GM12878 (cell line): ENCODE measurements around the gene TMEM175. TPM values are rescaled to one million over a fixed set of nuclear protein-coding genes. Genes with fewer than 3 reads are reported as not detected.

Source experiments
- ATAC-seq: fragments of 200-7000 bp; cut with Tn5 transposase; 3 replicates; pipeline ENCODE4 v1.9.1; 2020; ENCODE audit warnings: mild to moderate bottlenecking, moderate library complexity
- BruUV-seq: library from RNA; stranded (reverse); fragments of 400-500 nt; replicated peaks from 2 replicates; lab custom pipeline; 2021; lab: Mats Ljungman, UMichigan
- CTCF ChIA-PET: fragments of 300-600 bp; sonication (Branson Sonifier 250); formaldehyde crosslinking; extraction: SDS; loops from one replicate; lab custom pipeline; 2021; ENCODE audit warnings: inconsistent platforms; lab: Yijun Ruan, JAX
- POLR2A ChIA-PET: fragments of 350-600 bp; formaldehyde crosslinking; extraction: SDS; loops from one replicate; lab custom pipeline; 2021; ENCODE audit warnings: inconsistent platforms; lab: Charles Lee
- RAD21 ChIA-PET: fragments of 300-600 bp; sonication (Branson Sonifier 250); formaldehyde crosslinking; loops from one replicate; lab custom pipeline; 2023; ENCODE audit warnings: antibody characterized with exemption; ENCODE audit not compliant: unreplicated experiment; lab: Charles Lee
- SMC1A ChIA-PET: fragments of 300-600 bp; sonication (Branson Sonifier 250); formaldehyde crosslinking; loops from one replicate; lab custom pipeline; 2023; ENCODE audit not compliant: unreplicated experiment, uncharacterized antibody; lab: Charles Lee
- DNase-seq: peaks from one replicate; pipeline ENCODE4 v3.0.0-alpha.2; 2011; ENCODE audit warnings: low read depth, low spot score
- FAIRE-seq: peaks from 3 replicates; lab custom pipeline; 2011; peaks lifted over from hg19 to GRCh38; lab: Jason Lieb, UNC
- H2AFZ ChIP-seq: 2 replicates; pipeline ENCODE4 v1.6.0; 2011; ENCODE audit warnings: low read depth, low read length, control low read depth; ENCODE audit not compliant: control insufficient read depth
- H3K27ac ChIP-seq: 2 replicates; pipeline ENCODE4 v1.5.1; 2011; ENCODE audit warnings: control low read depth; ENCODE audit not compliant: control insufficient read depth, insufficient read depth
- H3K27me3 ChIP-seq, 2 experiments: replicated peaks in 1 of 2; 2 replicates each; pipeline versions ENCODE4 v1.6.0 to v1.6.1; 2011; ENCODE audit warnings: low read length in 1 of 2; ENCODE audit not compliant: control insufficient read depth in 2 of 2, insufficient read depth in 2 of 2
- H3K36me3 ChIP-seq, 2 experiments: 2 replicates each; pipeline ENCODE4 v1.5.1; 2011; ENCODE audit warnings: low read length in 1 of 2; ENCODE audit not compliant: control insufficient read depth in 2 of 2, insufficient read depth in 2 of 2
- H3K4me1 ChIP-seq: 2 replicates; pipeline ENCODE4 v1.6.1; 2011; ENCODE audit warnings: mild to moderate bottlenecking, low read length, moderate library complexity, mixed read lengths; ENCODE audit not compliant: control insufficient read depth, insufficient read depth
- H3K4me2 ChIP-seq: 2 replicates; pipeline ENCODE4 v1.6.0; 2011; ENCODE audit warnings: control low read depth; ENCODE audit not compliant: control insufficient read depth, insufficient read depth
- H3K4me3 ChIP-seq: fragments of 200-600 bp; sonication (generic); 2 replicates; pipeline ENCODE4 v1.5.1; 2016
- H3K79me2 ChIP-seq: 2 replicates; pipeline ENCODE4 v1.6.0; 2011; ENCODE audit warnings: low read length; ENCODE audit not compliant: control insufficient read depth, insufficient read depth
- H3K9ac ChIP-seq: 2 replicates; pipeline ENCODE4 v1.8.0; 2011; ENCODE audit warnings: low read length, control low read depth, mixed read lengths; ENCODE audit not compliant: control insufficient read depth, insufficient read depth
- H3K9me3 ChIP-seq: replicated peaks from 3 replicates; pipeline ENCODE4 v1.5.1; 2011; ENCODE audit warnings: mild to moderate bottlenecking, low read length; ENCODE audit not compliant: control insufficient read depth, insufficient read depth
- H4K20me1 ChIP-seq: 2 replicates; pipeline ENCODE4 v1.6.0; 2011; ENCODE audit not compliant: control insufficient read depth, insufficient read depth
- BACH1 ChIP-seq: fragments of 450-650 bp; IDR thresholded peaks from 2 replicates; pipeline ENCODE4 v1.6.1; 2017; ENCODE audit warnings: mild to moderate bottlenecking, borderline replicate concordance
- CBFB ChIP-seq: IDR thresholded peaks from 2 replicates; pipeline ENCODE4 v1.6.1; 2016; ENCODE audit warnings: antibody characterized with exemption, low read depth
- CBX5 ChIP-seq: sonication (generic); IDR thresholded peaks from 2 replicates; pipeline ENCODE4 v1.6.1; 2016; ENCODE audit warnings: low read depth, moderate library complexity, mild to moderate bottlenecking, inconsistent platforms
- HDGF ChIP-seq: fragments of 450-650 bp; IDR thresholded peaks from 2 replicates; pipeline ENCODE4 v1.6.1; 2016; ENCODE audit warnings: antibody characterized with exemption
- KDM1A ChIP-seq: fragments of 200-600 bp; sonication (generic); IDR thresholded peaks from 2 replicates; pipeline ENCODE4 v1.6.1; 2016; ENCODE audit warnings: borderline replicate concordance
- LARP7 ChIP-seq: fragments of 450-650 bp; IDR thresholded peaks from 2 replicates; pipeline ENCODE4 v1.6.1; 2017; ENCODE audit warnings: mild to moderate bottlenecking
- NBN ChIP-seq: fragments of 450-650 bp; IDR thresholded peaks from 2 replicates; pipeline ENCODE4 v1.6.1; 2016
- NFXL1 ChIP-seq: fragments of 450-650 bp; IDR thresholded peaks from 2 replicates; pipeline ENCODE4 v1.6.1; 2017; ENCODE audit warnings: antibody characterized with exemption, mild to moderate bottlenecking, borderline replicate concordance
- RELA ChIP-seq: fragments of 450-650 bp; IDR thresholded peaks from 2 replicates; pipeline ENCODE4 v1.8.0; 2014; ENCODE audit warnings: borderline replicate concordance; ENCODE audit not compliant: partially characterized antibody
- TCF12 ChIP-seq: IDR thresholded peaks from 2 replicates; pipeline ENCODE4 v1.6.1; 2011; ENCODE audit warnings: low read depth, mild to moderate bottlenecking, low read length
- ZBED1 ChIP-seq: IDR thresholded peaks from 2 replicates; pipeline ENCODE4 v1.6.1; 2016; ENCODE audit warnings: borderline replicate concordance
- ZNF24 ChIP-seq: fragments of 450-650 bp; IDR thresholded peaks from 2 replicates; pipeline ENCODE4 v1.6.1; 2017; ENCODE audit warnings: antibody characterized with exemption, mild to moderate bottlenecking
- ZNF687 ChIP-seq: fragments of 450-650 bp; IDR thresholded peaks from 2 replicates; pipeline ENCODE4 v1.6.1; 2017; ENCODE audit warnings: mild to moderate bottlenecking, moderate library complexity
- whole genome bisulfite sequencing: methylation state at CpG from one replicate; pipeline ENCODE4 v1.1.6; 2016; ENCODE audit warnings: low lambda C conversion rate; ENCODE audit not compliant: insufficient replicate concordance, insufficient coverage; ENCODE audit errors: missing lambda C conversion rate; 5-methylcytosine and 5-hydroxymethylcytosine counted together
- in situ Hi-C: fragments of 300-500 bp; cut with MboI; formaldehyde crosslinking; loops from 9 replicates; pipeline ENCODE4 v1.14.3; 2018; ENCODE audit warnings: mixed read lengths
- intact Hi-C: fragments of 100-400 bp; cut with micrococcal nuclease; formaldehyde crosslinking; loops from one replicate; pipeline ENCODE4 v1.14.2; 2022; ENCODE audit not compliant: unreplicated experiment
- polyA plus RNA-seq, 11 experiments: library from polyadenylated mRNA; depleted of rRNA in 4 of 11; unstranded in 6 of 11; stranded (reverse) in 5 of 11; fragments of >200 nt; fragmentation: Nextera tagmentation in 4 of 11; fragmentation: Illumina TruSeq in 1 of 11; extraction: Ambion mirVana in 4 of 11; extraction: Trizol in 1 of 11; gene quantifications; 1 replicate in 1 of 11; 2 replicates in 10 of 11; pipeline versions ENCODE4 v1.2.1 to v1.2.3, GENCODE V29; 2011 to 2016; ENCODE audit warnings: inconsistent platforms in 2 of 11, missing spikeins in 2 of 11, low read depth in 1 of 11
- total RNA-seq, 4 experiments: library from RNA; depleted of rRNA in 3 of 4; stranded (reverse); fragments of >200 nt in 3 of 4; fragmentation: Illumina TruSeq in 1 of 4; extraction: Trizol in 1 of 4; gene quantifications; 2 replicates each; pipeline versions ENCODE4 v1.2.1 to v1.2.3, GENCODE V29; 2013 to 2021
- TF ChIP-seq, protein P1 (sequence below): fragments of 450-650 bp; IDR thresholded peaks from 2 replicates; pipeline ENCODE4 v1.6.1; 2016; ENCODE audit warnings: mild to moderate bottlenecking
- TF ChIP-seq, protein P2 (sequence below): IDR thresholded peaks from 2 replicates; pipeline ENCODE4 v1.6.1; 2012; ENCODE audit warnings: low read depth, low read length, improper control_type of control experiment

TMEM175 gene
- total and polyA plus RNA-seq, 10 of the 15 experiments (the other 5 are each of a cell fraction or from before 2014, with no cell fraction given) = 0.11 to 39.5 (median 22.3) TPM

DNA sequence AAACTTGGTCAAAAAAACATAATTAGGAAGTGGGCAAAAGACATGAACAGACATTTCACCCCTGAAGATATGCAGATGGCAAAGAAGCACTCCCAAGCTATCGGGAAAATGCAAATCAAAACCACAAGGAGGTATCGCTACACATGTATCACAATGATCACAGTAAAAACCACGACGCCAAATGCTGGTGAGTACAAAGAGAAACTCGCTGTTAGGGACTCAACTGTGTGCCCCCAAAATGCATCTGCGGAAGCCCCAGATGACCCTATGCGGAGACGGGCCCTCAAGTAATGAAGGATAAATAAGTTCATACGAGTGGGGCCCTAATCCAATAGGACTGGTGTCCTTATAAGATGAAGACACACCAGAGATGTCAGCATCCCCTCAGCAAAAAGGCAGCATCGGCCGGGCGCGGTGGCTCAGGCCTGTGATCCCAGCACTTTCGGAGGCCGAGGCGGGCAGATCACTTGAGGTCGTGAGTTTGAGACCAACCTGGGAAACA, 10.4 kb upstream of the TMEM175 start (continued):
- no peak for TF ChIP-seq ZNF687
- TF ChIP-seq CBFB = peak; percentile 64; the same call in 1 of the 2 replicates
- peak; percentile 93; the same call in 1 of the 2 replicates for TF ChIP-seq CBX5
- TF ChIP-seq NBN = no peak
- TF ChIP-seq, all 136 proteins: peak for 13

GRCh38 chr4:924107-925096, 7.9 kb upstream of the TMEM175 start:
- in situ Hi-C loops (no loop called here), intact Hi-C loops (loop anchor here (1.0 to 5.0 kb wide), 3 partner anchors 8 to 423 kb away; partner anchors contain the start of genes GAK, TMEM175 and UVSSA)
- H3K79me2 ChIP-seq = peaks cover 76% of the 10 kb centered on the region
- H3K4me3 ChIP-seq = no peak overlapping the region; the same call in 1 of the 2 replicates
- ChIA-PET SMC1A (interaction anchor here (0.6 to 4.1 kb wide), 3 partner anchors 11 to 62 kb away, joined by 4 to 47 read pairs (median 5); partner anchors contain the start of gene IDUA), RAD21 (interaction anchor here (1.0 to 1.3 kb wide), 2 partner anchors 8 to 11 kb away, joined by 4 to 7 read pairs; partner anchors contain the start of genes GAK and TMEM175), CTCF (interaction anchor here (0.6 kb wide), 1 partner anchor 12 kb away, joined by 3 read pairs; no protein-coding TSS in a partner anchor), POLR2A (interaction anchor here (0.7 to 2.1 kb wide), 4 partner anchors 8 to 276 kb away, joined by 4 to 15 read pairs (median 6); partner anchors contain the start of genes GAK and TMEM175)
- peaks cover 8% of the 10 kb centered on the region; the same call in 1 of the 2 replicates for H4K20me1 ChIP-seq
- no peak overlapping the region for H3K9ac ChIP-seq
- no peaks in the 10 kb centered on the region for H3K27me3 ChIP-seq
- H3K4me2 ChIP-seq = peak overlapping the region; percentile 61
- ATAC-seq = peak; percentile 74
- peak; percentile 50 for DNase-seq
- peak overlapping the region; percentile 79 for H3K27ac ChIP-seq
- peak; percentile 7 for FAIRE-seq
- peaks cover 45% of the 10 kb centered on the region for H3K4me1 ChIP-seq
- 8% methylated on average over 18 of the region's 18 CpGs for WGBS
- BruUV-seq = no TSS peak
- peaks cover 2 to 4% of the 10 kb centered on the region in 2 experiments; a peak in 3 of 4 replicates for H3K36me3 ChIP-seq
- H3K9me3 ChIP-seq = peaks cover 3% of the 10 kb centered on the region; the same call in 2 of the 3 replicates
- H2AFZ ChIP-seq = no peak overlapping the region
- TF ChIP-seq, protein P1, sequence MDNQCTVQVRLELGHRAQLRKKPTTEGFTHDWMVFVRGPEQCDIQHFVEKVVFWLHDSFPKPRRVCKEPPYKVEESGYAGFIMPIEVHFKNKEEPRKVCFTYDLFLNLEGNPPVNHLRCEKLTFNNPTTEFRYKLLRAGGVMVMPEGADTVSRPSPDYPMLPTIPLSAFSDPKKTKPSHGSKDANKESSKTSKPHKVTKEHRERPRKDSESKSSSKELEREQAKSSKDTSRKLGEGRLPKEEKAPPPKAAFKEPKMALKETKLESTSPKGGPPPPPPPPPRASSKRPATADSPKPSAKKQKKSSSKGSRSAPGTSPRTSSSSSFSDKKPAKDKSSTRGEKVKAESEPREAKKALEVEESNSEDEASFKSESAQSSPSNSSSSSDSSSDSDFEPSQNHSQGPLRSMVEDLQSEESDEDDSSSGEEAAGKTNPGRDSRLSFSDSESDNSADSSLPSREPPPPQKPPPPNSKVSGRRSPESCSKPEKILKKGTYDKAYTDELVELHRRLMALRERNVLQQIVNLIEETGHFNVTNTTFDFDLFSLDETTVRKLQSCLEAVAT = peak; percentile 91
- TF ChIP-seq HDGF = no peak
- TF ChIP-seq ZBED1 = peak; percentile 69; the same call in 1 of the 2 replicates
- TF ChIP-seq NFXL1 = no peak
- TF ChIP-seq TCF12 = 0 out of 2 replicates have a peak, but pooled peaks have one; percentile 11
- TF ChIP-seq, protein P2, sequence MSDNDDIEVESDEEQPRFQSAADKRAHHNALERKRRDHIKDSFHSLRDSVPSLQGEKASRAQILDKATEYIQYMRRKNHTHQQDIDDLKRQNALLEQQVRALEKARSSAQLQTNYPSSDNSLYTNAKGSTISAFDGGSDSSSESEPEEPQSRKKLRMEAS = no peak
- no peak for TF ChIP-seq RELA
- 0 out of 2 replicates have a peak, but pooled peaks have one; percentile 28 for TF ChIP-seq BACH1
- no peak for TF ChIP-seq KDM1A
- TF ChIP-seq LARP7 = no peak
- no peak for TF ChIP-seq ZNF24
